Ovary (tissue), 3 donors: ENCODE results near the gene NPM1.

ENCODE experiments used
- CTCF ChIP-seq, 3 donors: fragments of 450-650 bp in 2 of 3; fragments of 200-600 bp in 1 of 3; IDR thresholded peaks; one replicate each; pipeline versions ENCODE4 v1.5.1 to v1.8.0; 2016 to 2022; ENCODE audit warnings: antibody characterized with exemption in 3 of 3, mild to moderate bottlenecking in 1 of 3
- EP300 ChIP-seq: sonication (generic); formaldehyde crosslinking; IDR thresholded peaks from one replicate; pipeline ENCODE4 v1.6.1; 2017; ENCODE audit warnings: antibody characterized with exemption
- donor health status: DM: no; HTN: no; CAD: no.

- TF ChIP-seq CTCF (IDR thresholded peaks at IDR 0.05) (no peak), EP300 (no peak)
These were observed 49.2 kb downstream of the NPM1 start for GRCh38 chr5:171436804-171437285.
